ENCODE measurements around the gene GSE1.

- TF ChIP-seq CTCF (IDR thresholded peaks at IDR 0.05 in 4 of 5, conservative IDR thresholded peaks at IDR 0.05 in 1 of 5) (no peak), POLR2A (IDR thresholded peaks at IDR 0.05) (no peak)
Measured at GRCh38 chr16:85641305-85641704, 28.2 kb downstream of the GSE1 start.

All from gastrocnemius medialis (tissue), 4 donors.